Activated naive CD8-positive, alpha-beta T cell (primary cell): ENCODE measurements around the gene EPHB2.

Experiments
- H3K27ac Mint-ChIP-seq: one replicate; pipeline ENCODE4 v1.8.0; 2021; ENCODE audit warnings: mixed read lengths
- H3K27me3 Mint-ChIP-seq: one replicate; pipeline ENCODE4 v1.8.0; 2021; ENCODE audit warnings: mixed read lengths
- H3K36me3 Mint-ChIP-seq: one replicate; pipeline ENCODE4 v1.8.0; 2021; ENCODE audit warnings: mixed read lengths
- H3K4me1 Mint-ChIP-seq: one replicate; pipeline ENCODE4 v1.8.0; 2021; ENCODE audit warnings: low read depth, mixed read lengths
- H3K4me3 Mint-ChIP-seq: one replicate; pipeline ENCODE4 v1.8.0; 2021; ENCODE audit warnings: mild to moderate bottlenecking, mixed read lengths
- H3K9me3 Mint-ChIP-seq: one replicate; pipeline ENCODE4 v1.8.0; 2021; ENCODE audit warnings: low read depth, mixed read lengths

Gene EPHB2

DNA sequence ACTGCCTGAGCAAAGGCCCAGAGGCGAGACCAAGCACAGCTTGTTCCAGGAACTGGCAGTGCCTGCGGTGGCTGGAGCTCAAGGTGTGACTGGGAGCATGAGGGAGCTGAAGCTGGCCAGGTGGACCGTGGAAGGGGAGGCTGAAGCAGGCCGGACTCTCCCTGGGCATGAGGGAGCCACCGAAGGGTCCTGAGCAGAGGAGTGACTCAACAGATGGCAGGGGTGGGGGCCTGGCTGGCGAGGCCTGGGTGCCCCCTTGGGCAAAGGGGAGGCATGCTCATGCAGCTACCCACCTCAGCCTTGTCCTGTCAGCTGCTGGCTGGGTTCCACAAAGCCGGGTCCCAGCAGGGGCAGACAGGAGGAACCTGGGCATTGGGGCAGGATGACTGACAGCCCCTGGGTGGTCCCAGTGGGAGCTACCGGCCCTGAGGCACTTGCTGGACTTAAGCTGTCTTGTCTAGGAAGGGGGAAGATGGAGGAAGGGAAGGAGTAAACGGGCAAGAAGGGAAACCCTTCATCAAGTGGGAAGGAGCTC lies 143.1 kb downstream of the EPHB2 start:
- no peak overlapping the region for H3K27ac Mint-ChIP-seq
- peaks cover 7% of the 10 kb centered on the region for H3K27me3 Mint-ChIP-seq
- no peaks in the 10 kb centered on the region for H3K36me3 Mint-ChIP-seq

DNA sequence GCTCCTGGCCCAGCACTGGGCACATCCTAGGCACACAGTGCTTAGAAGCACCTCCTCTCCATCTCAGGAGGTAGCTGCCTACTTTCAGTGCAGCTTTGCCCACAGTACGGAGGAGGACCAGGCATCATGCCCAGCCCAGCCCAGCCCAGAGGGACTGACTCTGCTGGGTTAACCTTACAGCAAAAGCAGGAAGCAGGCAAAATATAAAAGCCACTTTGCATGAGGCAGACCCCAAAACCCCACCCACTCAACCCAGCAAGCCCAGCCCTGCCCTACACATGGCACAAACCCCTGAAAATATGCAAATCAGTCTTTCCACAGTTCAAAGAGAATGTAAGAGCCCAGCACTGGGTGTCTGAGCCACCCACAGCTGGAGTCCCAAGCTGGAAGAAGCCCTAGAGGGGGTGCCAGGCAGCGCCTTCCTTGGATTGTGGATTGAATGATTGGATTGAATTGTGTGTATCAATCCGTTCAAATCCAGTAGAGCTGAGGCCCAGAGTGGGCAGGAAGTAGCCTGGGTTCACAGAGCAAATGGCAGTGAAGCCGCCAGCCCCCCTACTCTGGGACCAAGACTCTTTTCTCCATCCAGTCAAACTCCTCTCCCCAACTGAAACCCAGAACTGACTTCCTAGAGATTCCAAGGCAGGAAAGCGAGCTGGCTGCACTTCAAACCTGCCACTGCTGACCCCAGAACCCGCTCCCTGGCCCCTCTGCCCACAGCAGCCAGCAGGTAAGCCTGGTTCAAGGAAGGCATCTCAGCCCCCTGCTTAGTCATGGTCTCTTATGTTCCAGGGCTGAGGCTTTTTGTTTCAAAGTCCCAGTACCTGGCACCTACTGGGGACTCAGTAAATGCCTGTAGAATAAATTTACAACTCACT lies 144.3 kb downstream of the EPHB2 start:
- no peaks in the 10 kb centered on the region for H3K4me1 Mint-ChIP-seq
- H3K9me3 Mint-ChIP-seq: no peaks in the 10 kb centered on the region
- H3K4me3 Mint-ChIP-seq: no peak overlapping the region
- H3K27me3 Mint-ChIP-seq: peaks cover 5% of the 10 kb centered on the region
- H3K36me3 Mint-ChIP-seq: no peaks in the 10 kb centered on the region
- no peak overlapping the region for H3K27ac Mint-ChIP-seq

More for the DNA sequence above, 143.1 kb downstream of the EPHB2 start:
- no peak overlapping the region for H3K4me3 Mint-ChIP-seq
- no peaks in the 10 kb centered on the region for H3K9me3 Mint-ChIP-seq
- no peaks in the 10 kb centered on the region for H3K4me1 Mint-ChIP-seq

DNA sequence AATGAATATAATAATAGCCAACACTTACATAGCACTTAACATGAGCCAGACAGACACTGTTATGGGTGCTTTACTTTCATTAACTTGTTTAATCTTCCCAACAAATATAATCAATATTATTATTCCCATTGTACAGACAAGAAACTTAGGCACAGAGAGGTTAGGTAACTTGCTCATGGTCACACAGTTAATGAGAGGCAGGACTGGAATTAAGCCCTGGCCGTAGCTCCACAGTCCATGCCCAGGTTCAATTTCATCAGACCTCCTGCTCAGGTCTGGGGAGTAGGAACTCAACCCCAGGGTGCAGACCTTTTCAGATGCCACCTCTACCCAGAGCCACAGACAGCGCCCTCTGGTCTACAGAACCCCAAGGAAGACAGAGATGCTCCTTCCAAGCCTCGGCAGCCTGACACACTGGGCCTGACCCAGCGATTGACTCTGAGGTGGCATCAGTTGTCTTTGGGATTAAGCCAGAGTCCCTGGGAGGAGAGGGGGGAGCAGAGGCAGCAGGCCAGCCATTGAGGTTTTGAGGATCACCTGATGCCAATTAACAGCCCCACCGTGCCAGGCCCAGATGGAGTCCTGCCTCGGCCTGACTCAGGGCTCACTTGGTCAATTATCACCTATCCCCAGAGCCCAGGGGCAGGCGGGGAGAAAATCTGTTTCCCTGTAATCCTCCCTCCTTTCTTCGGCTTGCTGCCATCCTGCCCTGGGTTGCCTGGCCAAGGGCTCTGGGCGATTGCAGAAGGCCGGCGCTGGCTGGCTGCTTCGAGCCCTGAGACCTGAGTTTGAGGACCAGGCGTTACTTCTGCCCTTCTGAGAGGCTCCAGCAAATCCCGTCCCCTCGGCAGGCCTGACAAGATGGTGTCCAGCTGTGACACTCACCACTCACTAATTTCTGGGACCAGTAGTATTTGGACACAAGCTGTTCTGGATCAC lies 145.3 kb downstream of the EPHB2 start:
- Mint-ChIP-seq H3K27me3 (peaks cover 5% of the 10 kb centered on the region), H3K4me3 (no peak overlapping the region), H3K4me1 (no peaks in the 10 kb centered on the region), H3K9me3 (no peaks in the 10 kb centered on the region), H3K27ac (no peak overlapping the region), H3K36me3 (no peaks in the 10 kb centered on the region)

DNA sequence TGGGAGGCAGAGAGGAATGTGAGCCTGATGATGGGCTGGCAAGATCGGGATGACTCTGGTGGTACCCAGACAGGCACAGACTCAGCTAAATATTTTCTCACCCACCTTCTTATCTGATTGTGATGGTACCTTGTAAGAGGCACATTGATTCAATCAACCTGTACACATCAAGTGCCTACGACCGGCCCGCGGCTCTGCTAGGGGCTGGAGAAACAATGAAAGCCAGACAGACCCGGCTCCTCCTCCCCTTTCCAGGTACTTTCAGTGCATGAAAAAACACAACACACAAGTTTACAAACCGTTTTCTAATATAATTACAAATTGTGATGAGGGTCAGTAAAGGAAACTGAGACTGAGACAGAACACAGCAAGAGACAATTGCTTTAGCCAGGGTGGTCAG lies 147.0 kb downstream of the EPHB2 start:
- Mint-ChIP-seq H3K27ac (no peak overlapping the region), H3K9me3 (no peaks in the 10 kb centered on the region), H3K4me3 (no peak overlapping the region), H3K4me1 (no peaks in the 10 kb centered on the region), H3K27me3 (peaks cover 1% of the 10 kb centered on the region), H3K36me3 (no peaks in the 10 kb centered on the region)

DNA sequence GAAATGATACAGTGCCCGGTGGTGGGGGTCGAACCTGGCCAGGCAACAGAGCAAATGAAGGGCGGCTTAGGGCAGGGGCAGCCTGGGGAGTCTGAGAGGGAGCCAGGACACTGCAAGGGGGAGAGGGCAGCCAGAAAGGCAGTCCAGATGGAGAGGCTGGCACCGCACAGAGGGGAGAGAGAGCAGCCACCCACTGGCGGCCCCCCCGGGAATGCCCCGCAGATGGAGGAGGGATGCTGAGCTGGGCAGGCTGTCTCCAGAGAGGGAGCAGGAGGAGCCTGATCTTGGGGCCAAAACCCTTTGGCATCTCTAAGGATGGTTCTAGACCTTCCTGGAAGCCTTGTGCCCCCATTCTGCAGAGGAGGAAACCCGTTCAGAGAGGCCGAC lies 149.8 kb downstream of the EPHB2 start:
- H3K4me3 Mint-ChIP-seq: no peak overlapping the region
- no peaks in the 10 kb centered on the region for H3K9me3 Mint-ChIP-seq
- no peaks in the 10 kb centered on the region for H3K4me1 Mint-ChIP-seq

DNA sequence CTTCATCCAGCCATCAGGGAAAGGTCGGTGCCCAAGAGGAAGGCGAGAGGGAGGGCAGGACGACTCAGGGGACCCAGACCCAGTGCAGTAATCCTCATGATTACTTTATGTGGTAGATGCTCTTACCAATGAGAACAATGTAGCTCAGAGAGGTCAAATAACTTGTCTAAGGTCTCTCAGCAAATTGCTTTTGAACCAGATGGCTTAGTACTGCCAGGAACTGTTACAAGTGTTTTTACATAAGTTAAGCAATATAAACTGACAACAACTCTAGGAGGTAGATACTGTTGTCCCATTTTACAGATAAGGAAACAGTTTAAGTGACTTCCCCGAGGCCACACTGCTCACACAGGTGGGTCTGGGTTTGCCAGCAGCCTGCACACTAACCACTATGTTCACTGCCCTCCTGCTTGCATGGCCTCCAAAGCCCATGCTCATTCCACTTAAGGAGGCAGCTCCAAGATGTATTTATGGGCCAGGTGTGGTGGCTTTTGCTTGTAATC lies 150.3 kb downstream of the EPHB2 start:
- Mint-ChIP-seq H3K27me3 (peaks cover 2% of the 10 kb centered on the region), H3K4me3 (no peak overlapping the region), H3K27ac (no peak overlapping the region), H3K4me1 (no peaks in the 10 kb centered on the region), H3K36me3 (no peaks in the 10 kb centered on the region), H3K9me3 (no peaks in the 10 kb centered on the region)

More for the DNA sequence above, 149.8 kb downstream of the EPHB2 start:
- Mint-ChIP-seq H3K27ac (no peak overlapping the region), H3K36me3 (no peaks in the 10 kb centered on the region), H3K27me3 (peaks cover 3% of the 10 kb centered on the region)

DNA sequence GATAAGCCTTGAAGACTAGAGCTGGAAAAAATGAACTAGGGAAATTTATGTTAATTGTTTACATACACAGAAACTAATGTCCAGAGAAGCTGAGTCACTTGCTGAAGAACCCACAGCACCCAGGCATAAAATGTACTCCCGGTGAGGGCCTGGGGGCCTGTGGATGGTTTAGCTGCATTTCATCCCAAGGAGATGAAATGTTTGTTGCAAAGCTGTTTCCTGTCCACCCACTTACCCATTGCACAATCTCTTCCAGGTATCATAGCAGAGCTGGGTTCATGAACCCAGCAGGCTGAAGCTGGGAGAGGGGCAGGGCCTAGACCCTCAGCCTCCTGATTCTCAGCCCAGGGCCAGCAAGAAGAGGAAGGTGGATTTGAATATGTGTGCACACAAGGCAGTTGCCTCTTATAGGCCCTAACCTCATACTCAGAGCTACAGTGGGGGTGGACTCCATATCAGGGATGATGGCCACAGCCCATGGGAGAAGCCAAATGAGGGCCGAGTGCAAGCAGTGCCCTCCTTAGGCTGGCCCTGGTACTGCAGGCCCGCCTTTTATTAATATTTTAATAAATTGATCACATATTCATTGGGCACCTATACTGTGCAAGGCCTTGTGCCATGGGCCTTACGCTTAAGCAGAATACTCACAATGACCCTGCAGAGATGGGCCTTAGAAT lies 151.3 kb downstream of the EPHB2 start:
- peaks cover 2% of the 10 kb centered on the region for H3K27me3 Mint-ChIP-seq
- H3K4me1 Mint-ChIP-seq: no peaks in the 10 kb centered on the region
- no peaks in the 10 kb centered on the region for H3K36me3 Mint-ChIP-seq

DNA sequence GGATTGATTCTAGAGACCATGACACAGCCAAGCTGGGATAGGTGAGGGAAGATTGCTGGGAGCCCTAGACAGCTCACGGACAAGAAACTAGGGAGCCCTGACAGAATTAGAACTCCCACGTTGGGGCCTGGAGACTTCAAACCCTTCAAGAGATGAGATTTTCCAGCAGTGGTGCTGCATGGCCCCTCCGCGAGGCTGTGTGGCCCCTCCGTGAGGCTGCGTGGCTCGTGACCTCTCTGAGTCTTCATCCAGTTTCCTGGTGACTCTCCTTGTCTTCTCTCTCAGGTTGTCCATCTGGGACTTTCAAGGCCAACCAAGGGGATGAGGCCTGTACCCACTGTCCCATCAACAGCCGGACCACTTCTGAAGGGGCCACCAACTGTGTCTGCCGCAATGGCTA lies 152.1 kb downstream of the EPHB2 start:
- H3K4me1 Mint-ChIP-seq: no peaks in the 10 kb centered on the region
- H3K9me3 Mint-ChIP-seq: no peaks in the 10 kb centered on the region
- H3K4me3 Mint-ChIP-seq: no peak overlapping the region
- H3K27ac Mint-ChIP-seq: no peak overlapping the region
- H3K27me3 Mint-ChIP-seq: peaks cover 4% of the 10 kb centered on the region
- no peaks in the 10 kb centered on the region for H3K36me3 Mint-ChIP-seq

More for the DNA sequence above, 151.3 kb downstream of the EPHB2 start:
- Mint-ChIP-seq H3K9me3 (no peaks in the 10 kb centered on the region), H3K4me3 (no peak overlapping the region), H3K27ac (no peak overlapping the region)

DNA sequence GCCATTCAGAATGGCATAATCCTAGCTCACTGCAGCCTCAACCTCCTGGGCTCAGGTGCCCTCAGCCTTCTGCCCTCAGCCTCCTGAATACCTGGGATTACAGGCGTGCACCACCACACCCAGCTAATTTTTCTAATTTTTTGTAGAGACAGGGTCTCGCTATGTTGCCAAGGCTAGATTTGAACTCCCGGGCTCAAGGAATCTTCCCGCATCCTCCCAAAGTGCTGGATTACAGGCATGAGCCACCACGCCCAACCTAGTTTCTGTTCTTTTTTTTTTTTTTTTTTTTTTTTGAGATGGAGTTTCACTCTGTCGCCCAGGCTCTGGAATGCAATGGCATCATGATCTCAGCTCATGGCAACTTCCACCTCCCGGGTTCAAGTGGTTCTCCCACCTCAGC lies 153.1 kb downstream of the EPHB2 start:
- no peak overlapping the region for H3K27ac Mint-ChIP-seq

DNA sequence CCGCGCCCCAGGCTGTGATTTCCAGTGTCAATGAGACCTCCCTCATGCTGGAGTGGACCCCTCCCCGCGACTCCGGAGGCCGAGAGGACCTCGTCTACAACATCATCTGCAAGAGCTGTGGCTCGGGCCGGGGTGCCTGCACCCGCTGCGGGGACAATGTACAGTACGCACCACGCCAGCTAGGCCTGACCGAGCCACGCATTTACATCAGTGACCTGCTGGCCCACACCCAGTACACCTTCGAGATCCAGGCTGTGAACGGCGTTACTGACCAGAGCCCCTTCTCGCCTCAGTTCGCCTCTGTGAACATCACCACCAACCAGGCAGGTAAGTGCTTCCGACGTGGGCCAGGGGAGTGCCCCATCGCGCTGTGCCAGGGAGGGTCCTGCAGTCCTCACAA lies 154.2 kb downstream of the EPHB2 start:
- H3K27ac Mint-ChIP-seq: no peak overlapping the region
- H3K4me3 Mint-ChIP-seq: no peak overlapping the region
- H3K9me3 Mint-ChIP-seq: no peaks in the 10 kb centered on the region
- H3K27me3 Mint-ChIP-seq: peaks cover 4% of the 10 kb centered on the region
- no peaks in the 10 kb centered on the region for H3K4me1 Mint-ChIP-seq
- H3K36me3 Mint-ChIP-seq: no peaks in the 10 kb centered on the region

More for the DNA sequence above, 153.1 kb downstream of the EPHB2 start:
- H3K4me3 Mint-ChIP-seq: no peak overlapping the region
- no peaks in the 10 kb centered on the region for H3K4me1 Mint-ChIP-seq
- peaks cover 4% of the 10 kb centered on the region for H3K27me3 Mint-ChIP-seq
- no peaks in the 10 kb centered on the region for H3K9me3 Mint-ChIP-seq
- no peaks in the 10 kb centered on the region for H3K36me3 Mint-ChIP-seq

DNA sequence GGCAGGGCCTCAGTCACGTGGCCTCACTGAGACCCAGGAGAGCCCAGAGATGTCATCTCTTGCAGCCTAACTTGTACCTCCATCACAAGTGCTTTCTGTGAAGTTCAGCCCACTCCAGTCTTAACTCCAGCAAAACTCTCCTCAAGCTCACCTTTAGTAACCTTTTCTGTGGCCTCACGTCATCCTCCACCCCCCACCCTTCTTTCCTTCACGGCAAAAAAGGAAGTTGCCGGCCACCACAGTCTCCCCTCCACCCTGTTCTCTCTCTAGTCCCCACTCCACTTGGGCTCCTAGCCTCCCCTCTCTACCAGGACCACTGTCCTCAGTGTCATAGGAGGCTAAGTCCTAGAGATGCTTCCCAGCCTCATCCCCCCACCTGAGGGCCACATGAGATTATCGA lies 155.1 kb downstream of the EPHB2 start:
- H3K27me3 Mint-ChIP-seq: peaks cover 4% of the 10 kb centered on the region
- no peaks in the 10 kb centered on the region for H3K4me1 Mint-ChIP-seq
- no peak overlapping the region for H3K4me3 Mint-ChIP-seq
- H3K36me3 Mint-ChIP-seq: no peaks in the 10 kb centered on the region
- no peak overlapping the region for H3K27ac Mint-ChIP-seq
- H3K9me3 Mint-ChIP-seq: no peaks in the 10 kb centered on the region

DNA sequence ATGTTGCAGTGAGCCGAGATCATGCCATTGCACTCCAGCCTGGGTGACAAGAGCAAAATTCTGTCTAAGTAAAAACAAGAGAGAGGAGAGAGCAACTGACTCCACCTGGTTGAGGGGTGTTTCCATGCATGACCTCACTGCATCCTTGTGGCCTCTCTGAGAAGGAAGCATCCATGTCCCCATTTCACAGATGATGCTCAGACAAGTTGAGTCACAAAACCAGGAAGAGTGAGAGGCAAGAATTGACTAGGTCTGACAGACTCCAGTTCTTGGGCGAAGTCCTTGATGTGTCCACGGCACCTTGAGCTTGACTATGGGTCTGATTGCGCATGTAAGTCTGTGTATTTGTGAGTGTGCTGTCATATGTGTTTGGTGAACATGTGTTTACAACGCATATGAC lies 156.2 kb downstream of the EPHB2 start:
- H3K27ac Mint-ChIP-seq: no peak overlapping the region
- H3K4me1 Mint-ChIP-seq: no peaks in the 10 kb centered on the region
- H3K4me3 Mint-ChIP-seq: no peak overlapping the region
- no peaks in the 10 kb centered on the region for H3K36me3 Mint-ChIP-seq
- no peaks in the 10 kb centered on the region for H3K9me3 Mint-ChIP-seq
- peaks cover 4% of the 10 kb centered on the region for H3K27me3 Mint-ChIP-seq

DNA sequence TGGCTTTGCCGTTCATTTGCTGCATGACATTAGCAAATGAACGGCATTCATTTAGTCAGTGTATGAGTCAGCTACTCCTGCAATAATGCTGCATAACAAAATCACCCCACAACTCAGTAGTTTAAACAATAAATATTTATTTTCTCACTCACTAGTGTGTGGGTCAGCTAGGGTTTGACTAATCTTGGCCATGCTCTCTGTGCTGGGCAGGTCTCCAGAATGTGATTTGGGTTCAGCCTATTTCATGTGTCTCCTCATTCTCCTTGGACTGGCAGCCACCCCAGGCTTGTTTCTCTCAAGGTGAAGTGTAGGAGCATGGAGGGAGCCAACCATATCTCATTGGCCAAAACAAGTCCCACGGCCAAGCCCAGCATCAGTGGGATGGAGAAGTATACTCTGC lies 157.7 kb downstream of the EPHB2 start:
- Mint-ChIP-seq H3K36me3 (no peaks in the 10 kb centered on the region), H3K27ac (no peak overlapping the region), H3K4me3 (no peak overlapping the region), H3K27me3 (peaks cover 4% of the 10 kb centered on the region), H3K4me1 (no peaks in the 10 kb centered on the region), H3K9me3 (no peaks in the 10 kb centered on the region)

DNA sequence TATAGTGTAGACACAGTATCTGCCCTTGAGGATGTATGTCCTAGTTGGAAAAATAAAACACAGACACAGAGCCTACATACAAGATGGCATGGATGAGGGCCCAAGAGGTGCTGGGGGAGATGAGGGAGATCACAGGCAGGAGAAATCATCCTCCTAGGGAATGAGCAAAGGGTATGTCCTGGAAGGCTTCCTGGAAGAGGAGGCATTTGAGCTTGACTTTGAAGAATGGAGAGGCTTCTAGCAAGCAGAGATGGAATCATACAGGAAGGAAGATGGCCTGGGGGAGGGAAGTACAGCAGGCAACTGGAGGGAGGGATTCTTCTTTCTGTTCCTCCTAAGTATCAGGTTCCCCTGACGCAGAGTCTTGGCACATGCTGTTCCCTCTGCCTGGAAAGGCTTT lies 158.7 kb downstream of the EPHB2 start:
- Mint-ChIP-seq H3K27ac (no peak overlapping the region), H3K27me3 (peaks cover 4% of the 10 kb centered on the region), H3K36me3 (no peaks in the 10 kb centered on the region)

More for the DNA sequence above, 158.7 kb downstream of the EPHB2 start:
- H3K4me1 Mint-ChIP-seq: no peaks in the 10 kb centered on the region
- H3K9me3 Mint-ChIP-seq: no peaks in the 10 kb centered on the region
- no peak overlapping the region for H3K4me3 Mint-ChIP-seq
